ENCODE results near the gene VSTM5.

GRCh38 chr11:93849201-93849600 lies 1.2 kb downstream of the VSTM5 start:
- TF ChIP-seq CTCF (IDR thresholded peaks at IDR 0.05) (no peak), ZFX (IDR thresholded peaks at IDR 0.05; ENCODE audit: borderline replicate concordance) (no peak)

All from 22Rv1 (cell line).